ES-I3 (cell line): Measurements from ENCODE around the gene ITIH2.
"Not testable (repeated sequence)": the region's sequence is repeated elsewhere in the genome, so short reads cannot be mapped to it uniquely, and the experiment has no call there.

Experiments
- H3K36me3 ChIP-seq: 2 replicates; pipeline ENCODE4 v1.6.1; 2013; ENCODE audit warnings: mild to moderate bottlenecking, low read length, control low read depth, moderate library complexity; ENCODE audit not compliant: insufficient read depth
- H3K4me1 ChIP-seq: 2 replicates; pipeline ENCODE4 v1.6.1; 2013; ENCODE audit warnings: mild to moderate bottlenecking, control low read depth, low read length; ENCODE audit not compliant: insufficient read depth
- H3K9ac ChIP-seq: 2 replicates; pipeline ENCODE4 v1.6.1; 2013; ENCODE audit warnings: low read depth, mild to moderate bottlenecking, low read length, moderate library complexity
- H3K9me3 ChIP-seq: 2 replicates; pipeline ENCODE4 v1.6.1; 2013; ENCODE audit warnings: mild to moderate bottlenecking, low read length, moderate library complexity; ENCODE audit not compliant: control insufficient read depth, insufficient read depth

Gene ITIH2

GRCh38 chr10:7705341-7705740 is 2.2 kb downstream of the ITIH2 start:
- Histone ChIP-seq H3K36me3 (no peaks in the 10 kb centered on the region), H3K9me3 (no peaks in the 10 kb centered on the region), H3K4me1 (no peaks in the 10 kb centered on the region), H3K9ac (no peak overlapping the region)

GRCh38 chr10:7706534-7707073 is 3.5 kb downstream of the ITIH2 start:
- Histone ChIP-seq H3K9ac (no peak overlapping the region), H3K4me1 (no peaks in the 10 kb centered on the region), H3K36me3 (no peaks in the 10 kb centered on the region), H3K9me3 (no peaks in the 10 kb centered on the region)

- no peaks in the 10 kb centered on the region for H3K9me3 ChIP-seq
- H3K4me1 ChIP-seq: no peaks in the 10 kb centered on the region
- no peaks in the 10 kb centered on the region for H3K36me3 ChIP-seq
- H3K9ac ChIP-seq: no peak overlapping the region
Measured at GRCh38 chr10:7707102-7707501, 4.0 kb downstream of the ITIH2 start.

DNA sequence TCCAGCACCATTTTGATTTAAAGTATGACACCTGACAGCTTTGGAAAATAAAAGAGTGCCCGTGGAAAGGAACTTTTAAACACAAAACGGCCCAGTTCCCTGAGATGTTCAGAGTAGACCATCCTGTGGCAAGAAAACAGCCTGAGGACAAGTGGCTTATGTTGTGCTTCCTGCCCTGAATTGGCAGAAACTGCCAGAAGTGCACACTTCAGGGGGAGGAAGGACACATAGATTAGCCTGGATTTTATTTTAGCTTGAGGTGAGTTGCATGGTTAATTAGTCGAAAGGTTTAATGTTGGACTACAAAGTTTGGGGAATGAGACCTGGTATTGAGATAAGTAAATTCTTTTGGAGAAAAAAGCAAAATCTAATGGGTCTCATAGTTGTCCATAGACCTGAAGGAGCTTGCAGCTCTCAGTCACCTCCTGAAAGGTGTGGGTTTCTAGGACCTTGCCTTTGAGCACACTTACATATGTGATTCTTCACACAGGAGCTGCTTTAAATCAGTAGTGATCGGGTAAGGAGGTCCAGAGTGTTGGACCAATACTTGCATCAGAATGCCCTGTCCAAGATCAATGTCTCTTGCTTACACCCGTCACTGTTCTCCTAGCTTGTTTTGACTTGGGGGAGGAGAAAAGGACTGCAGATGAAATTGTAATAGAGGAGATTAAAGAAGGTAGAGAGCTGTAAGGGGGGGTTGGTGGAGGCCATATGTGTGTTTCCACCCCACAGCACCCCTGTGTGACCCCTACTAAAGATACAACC is 4.9 kb downstream of the ITIH2 start:
- no peak overlapping the region for H3K9ac ChIP-seq
- no peaks in the 10 kb centered on the region for H3K9me3 ChIP-seq
- no peaks in the 10 kb centered on the region for H3K36me3 ChIP-seq
- H3K4me1 ChIP-seq: no peaks in the 10 kb centered on the region

DNA sequence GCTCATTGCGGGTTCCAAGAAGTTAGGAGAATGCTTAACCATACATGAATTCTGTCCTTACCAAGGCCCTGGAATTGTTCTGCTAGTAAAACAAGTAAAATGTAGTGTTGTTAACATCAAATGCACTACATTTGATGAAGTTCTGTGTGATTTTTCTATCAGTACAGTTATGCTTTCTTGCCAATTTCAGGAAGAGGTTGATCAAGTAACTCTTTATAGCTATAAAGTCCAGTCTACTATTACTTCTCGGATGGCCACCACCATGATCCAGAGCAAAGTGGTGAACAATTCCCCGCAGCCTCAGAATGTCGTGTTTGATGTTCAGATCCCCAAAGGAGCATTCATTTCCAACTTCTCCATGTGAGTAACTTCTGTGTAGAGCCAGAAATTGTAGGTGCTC is 5.7 kb downstream of the ITIH2 start:
- H3K9ac ChIP-seq: no peak overlapping the region
- no peaks in the 10 kb centered on the region for H3K9me3 ChIP-seq
- no peaks in the 10 kb centered on the region for H3K36me3 ChIP-seq
- no peaks in the 10 kb centered on the region for H3K4me1 ChIP-seq

GRCh38 chr10:7710446-7710845 is 7.3 kb downstream of the ITIH2 start:
- H3K4me1 ChIP-seq: no peaks in the 10 kb centered on the region
- H3K36me3 ChIP-seq: no peaks in the 10 kb centered on the region

DNA sequence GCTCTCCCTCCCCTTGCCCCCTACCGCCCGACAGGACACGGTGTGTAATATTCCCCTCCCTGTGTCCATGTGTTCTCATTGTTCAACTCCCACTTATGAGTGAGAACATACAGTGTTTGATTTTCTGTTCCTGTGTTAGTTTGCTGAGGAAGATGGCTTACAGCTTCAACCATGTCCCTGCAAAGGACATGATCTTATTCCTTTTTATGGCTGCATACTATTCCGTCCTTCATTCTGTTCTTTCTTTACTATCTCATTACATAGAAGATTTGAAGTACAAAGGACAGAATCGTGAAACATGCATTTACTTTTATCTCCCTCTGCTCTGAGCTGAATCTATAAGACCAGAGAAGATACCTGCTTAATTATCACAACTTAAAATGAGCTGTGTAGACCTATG is 8.0 kb downstream of the ITIH2 start:
- H3K36me3 ChIP-seq, H3K4me1 ChIP-seq, H3K9ac ChIP-seq, H3K9me3 ChIP-seq: not testable (repeated sequence)

More at GRCh38 chr10:7710446-7710845, 7.3 kb downstream of the ITIH2 start:
- Histone ChIP-seq H3K9ac (no peak overlapping the region), H3K9me3 (no peaks in the 10 kb centered on the region)

DNA sequence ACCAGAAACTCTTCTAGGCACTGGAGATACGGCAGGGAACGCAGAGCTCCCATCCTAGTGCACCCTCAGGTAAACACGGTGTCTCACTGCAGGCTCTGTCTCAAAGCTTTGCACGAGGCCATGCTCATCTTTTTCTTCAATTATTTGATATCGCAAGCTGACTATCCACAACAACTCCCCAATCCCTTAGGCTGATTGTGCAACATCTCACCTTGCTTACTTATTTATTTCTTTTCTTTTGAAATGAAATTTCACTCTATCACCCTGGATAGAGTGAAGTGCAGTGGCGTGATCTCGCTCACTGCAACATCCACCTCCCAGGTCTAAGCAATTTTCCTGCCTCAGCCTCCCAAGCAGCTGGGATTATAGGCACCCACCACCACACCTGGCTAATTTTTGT is 12.4 kb downstream of the ITIH2 start:
- Histone ChIP-seq H3K9ac (no peak overlapping the region), H3K9me3 (no peaks in the 10 kb centered on the region), H3K4me1 (no peaks in the 10 kb centered on the region), H3K36me3 (no peaks in the 10 kb centered on the region)

GRCh38 chr10:7717767-7718166 is 14.7 kb downstream of the ITIH2 start:
- Histone ChIP-seq H3K9me3 (no peaks in the 10 kb centered on the region), H3K36me3 (no peaks in the 10 kb centered on the region), H3K4me1 (no peaks in the 10 kb centered on the region), H3K9ac (no peak overlapping the region)

GRCh38 chr10:7718685-7719084 is 15.6 kb downstream of the ITIH2 start:
- Histone ChIP-seq H3K9ac (no peak overlapping the region), H3K9me3 (no peaks in the 10 kb centered on the region), H3K36me3 (no peaks in the 10 kb centered on the region), H3K4me1 (no peaks in the 10 kb centered on the region)

- H3K9ac ChIP-seq: no peak overlapping the region
- H3K36me3 ChIP-seq: no peaks in the 10 kb centered on the region
- H3K9me3 ChIP-seq: no peaks in the 10 kb centered on the region
- H3K4me1 ChIP-seq: no peaks in the 10 kb centered on the region
Measured at GRCh38 chr10:7720478-7720877, 17.4 kb downstream of the ITIH2 start.

DNA sequence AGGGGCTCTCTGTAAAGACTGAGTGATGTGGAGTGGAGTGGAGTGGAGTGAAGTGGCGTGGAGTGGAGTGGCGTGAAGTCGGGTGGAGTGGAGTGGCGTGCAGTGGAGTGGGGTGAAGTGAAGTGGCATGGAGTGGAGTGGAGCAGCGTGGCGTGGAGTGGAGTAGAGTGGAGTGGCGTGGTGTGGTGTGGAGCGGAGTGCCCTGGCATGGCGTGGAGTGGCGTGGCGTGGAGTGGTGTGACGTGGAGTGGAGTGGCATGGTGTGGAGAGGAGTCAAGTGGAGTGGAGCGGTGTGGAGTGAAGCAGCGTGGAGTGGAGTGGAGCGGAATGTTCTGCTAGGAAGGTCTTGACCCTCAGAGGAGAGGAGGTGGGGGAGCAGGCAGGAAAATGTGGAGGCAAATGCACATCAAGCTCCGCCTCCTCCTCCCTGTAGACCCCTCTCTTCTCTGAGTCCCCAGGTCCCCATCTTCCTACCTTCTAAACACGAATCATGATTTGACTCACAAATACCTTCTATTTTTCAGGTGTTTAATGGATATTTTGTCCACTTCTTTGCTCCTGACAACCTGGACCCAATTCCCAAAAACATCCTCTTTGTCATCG is 19.9 kb downstream of the ITIH2 start:
- no peaks in the 10 kb centered on the region for H3K4me1 ChIP-seq
- no peaks in the 10 kb centered on the region for H3K36me3 ChIP-seq
- H3K9me3 ChIP-seq: no peaks in the 10 kb centered on the region
- no peak overlapping the region for H3K9ac ChIP-seq

DNA sequence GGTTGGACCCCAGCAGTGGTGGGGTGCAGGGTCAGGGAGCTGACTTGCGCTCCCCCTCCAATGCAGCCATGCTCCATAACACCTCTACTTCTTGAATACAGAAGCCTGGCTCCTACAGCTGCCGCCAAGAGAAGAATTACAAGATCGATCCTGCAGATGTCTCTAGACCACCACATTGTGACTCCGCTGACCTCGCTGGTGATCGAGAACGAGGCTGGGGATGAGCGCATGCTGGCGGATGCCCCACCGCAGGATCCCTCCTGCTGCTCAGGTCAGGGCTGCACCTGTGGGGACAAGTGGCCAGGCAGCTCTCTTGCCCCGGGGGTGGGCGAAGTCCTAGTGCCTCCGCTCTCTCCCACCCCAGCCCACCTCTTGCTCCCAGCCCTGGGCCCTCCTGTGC is 31.7 kb downstream of the ITIH2 start:
- Histone ChIP-seq H3K9me3 (no peaks in the 10 kb centered on the region), H3K4me1 (peaks cover 4% of the 10 kb centered on the region; the same call in 1 of the 2 replicates), H3K9ac (no peak overlapping the region), H3K36me3 (no peaks in the 10 kb centered on the region)

- no peak overlapping the region for H3K9ac ChIP-seq
- peaks cover 4% of the 10 kb centered on the region; the same call in 1 of the 2 replicates for H3K4me1 ChIP-seq
- H3K9me3 ChIP-seq: no peaks in the 10 kb centered on the region
- H3K36me3 ChIP-seq: no peaks in the 10 kb centered on the region
Measured at GRCh38 chr10:7738536-7739407, 35.7 kb downstream of the ITIH2 start.
